DOHH2 (cell line): ENCODE results near the gene PTPRS.
A peak's percentile ranks its signal among the peaks of the same experiment; 100 is the strongest.

Source experiments
- H3F3A ChIP-seq: fragments of 200-600 bp; sonication (generic), shearing (Covaris generic); 2 replicates; pipeline ENCODE4 v1.6.0; 2016; ENCODE audit warnings: antibody characterized with exemption, mild to moderate bottlenecking; ENCODE audit not compliant: control insufficient read depth, insufficient read depth
- H3K27ac ChIP-seq: fragments of 200-600 bp; sonication (generic); 2 replicates; pipeline ENCODE4 v1.5.1; 2014; ENCODE audit warnings: low read depth, mild to moderate bottlenecking, low read length, moderate library complexity
- H3K27me3 ChIP-seq: fragments of 200-600 bp; sonication (generic); 2 replicates; pipeline ENCODE4 v1.6.1; 2014; ENCODE audit warnings: mild to moderate bottlenecking, low read length, mixed read lengths; ENCODE audit not compliant: control insufficient read depth
- H3K36me3 ChIP-seq: fragments of 200-600 bp; sonication (generic); 2 replicates; pipeline ENCODE4 v1.6.1; 2014; ENCODE audit warnings: mild to moderate bottlenecking, low read length, moderate library complexity, mixed read lengths; ENCODE audit not compliant: control insufficient read depth
- H3K4me1 ChIP-seq: fragments of 200-600 bp; sonication (generic); 2 replicates; pipeline ENCODE4 v1.6.1; 2014; ENCODE audit warnings: mild to moderate bottlenecking, low read length, mixed read lengths; ENCODE audit not compliant: control insufficient read depth
- H3K4me2 ChIP-seq: fragments of 200-600 bp; sonication (generic); 2 replicates; pipeline ENCODE4 v1.6.0; 2014; ENCODE audit warnings: mild to moderate bottlenecking, low read length, moderate library complexity
- H3K4me3 ChIP-seq: fragments of 200-600 bp; sonication (generic); 2 replicates; pipeline ENCODE4 v1.5.1; 2014; ENCODE audit warnings: mild to moderate bottlenecking, low read length, mixed read lengths
- H3K79me2 ChIP-seq: fragments of 200-600 bp; sonication (generic); 2 replicates; pipeline ENCODE4 v1.6.1; 2014; ENCODE audit warnings: mild to moderate bottlenecking, low read length, mixed read lengths; ENCODE audit not compliant: control insufficient read depth
- H3K9me2 ChIP-seq: fragments of 200-600 bp; sonication (generic); replicated peaks from 2 replicates; pipeline ENCODE4 v1.6.1; 2014; ENCODE audit warnings: mild to moderate bottlenecking, low read length, mixed read lengths; ENCODE audit not compliant: control insufficient read depth
- H3K9me3 ChIP-seq: fragments of 200-600 bp; sonication (generic); 2 replicates; pipeline ENCODE4 v1.6.1; 2014; ENCODE audit warnings: antibody characterized with exemption, low read length, mixed read lengths; ENCODE audit not compliant: control insufficient read depth, insufficient read depth
- H4K20me1 ChIP-seq: fragments of 200-600 bp; sonication (generic); 2 replicates; pipeline ENCODE4 v1.6.0; 2014; ENCODE audit warnings: low read depth, mild to moderate bottlenecking, antibody characterized with exemption, low read length, moderate library complexity; ENCODE audit not compliant: control insufficient read depth, insufficient read depth
- EZH2phosphoT487 ChIP-seq: fragments of 200-600 bp; sonication (generic); IDR thresholded peaks from 2 replicates; pipeline ENCODE4 v1.6.1; 2017; ENCODE audit warnings: borderline replicate concordance, mild to moderate bottlenecking, antibody characterized with exemption, low read length, moderate library complexity, mixed read lengths
- TF ChIP-seq, protein P1 (sequence below): fragments of 200-600 bp; sonication (generic); IDR thresholded peaks from one replicate; pipeline ENCODE4 v1.5.1; 2014; ENCODE audit warnings: antibody characterized with exemption, mild to moderate bottlenecking, low read depth, low read length; ENCODE audit not compliant: poor library complexity, severe bottlenecking

PTPRS gene

DNA sequence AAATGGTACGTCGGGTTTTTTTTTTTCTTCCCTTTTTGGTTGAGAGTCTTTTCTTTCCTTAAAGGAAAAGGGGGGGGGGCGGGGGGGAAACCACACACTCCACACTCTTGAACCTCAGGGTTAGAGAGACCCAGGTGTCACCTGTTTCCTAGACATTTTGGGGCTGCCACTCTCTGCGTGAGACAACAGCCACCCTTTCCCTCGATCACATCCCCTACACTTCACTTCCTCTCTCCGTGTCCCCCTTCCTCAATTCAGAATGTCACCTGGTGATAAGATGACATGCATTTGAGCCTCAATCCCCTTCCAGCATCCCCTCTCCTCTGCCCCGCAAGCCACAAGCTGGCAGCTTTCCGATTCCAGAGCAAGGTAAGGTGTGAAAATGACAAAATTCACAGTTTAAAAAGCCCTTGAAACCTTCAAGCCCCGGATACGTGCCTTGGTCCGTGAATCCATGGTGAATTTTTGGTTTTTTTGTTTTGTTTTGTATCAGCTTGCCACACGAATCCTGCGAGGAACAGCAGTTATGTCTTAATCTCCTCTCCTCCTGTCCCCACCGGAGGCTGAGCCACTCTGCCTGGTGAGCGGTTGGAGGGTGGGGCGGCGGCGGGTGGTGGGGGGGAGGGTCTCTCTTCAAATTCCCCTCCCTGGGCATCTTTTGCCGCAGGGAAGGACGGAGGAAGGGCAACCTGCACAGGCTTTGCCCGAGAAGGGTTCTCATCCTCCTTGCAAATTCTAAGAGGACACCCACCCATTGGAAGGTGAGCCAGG, 4.2 kb downstream of the PTPRS start:
- TF ChIP-seq, protein P1, sequence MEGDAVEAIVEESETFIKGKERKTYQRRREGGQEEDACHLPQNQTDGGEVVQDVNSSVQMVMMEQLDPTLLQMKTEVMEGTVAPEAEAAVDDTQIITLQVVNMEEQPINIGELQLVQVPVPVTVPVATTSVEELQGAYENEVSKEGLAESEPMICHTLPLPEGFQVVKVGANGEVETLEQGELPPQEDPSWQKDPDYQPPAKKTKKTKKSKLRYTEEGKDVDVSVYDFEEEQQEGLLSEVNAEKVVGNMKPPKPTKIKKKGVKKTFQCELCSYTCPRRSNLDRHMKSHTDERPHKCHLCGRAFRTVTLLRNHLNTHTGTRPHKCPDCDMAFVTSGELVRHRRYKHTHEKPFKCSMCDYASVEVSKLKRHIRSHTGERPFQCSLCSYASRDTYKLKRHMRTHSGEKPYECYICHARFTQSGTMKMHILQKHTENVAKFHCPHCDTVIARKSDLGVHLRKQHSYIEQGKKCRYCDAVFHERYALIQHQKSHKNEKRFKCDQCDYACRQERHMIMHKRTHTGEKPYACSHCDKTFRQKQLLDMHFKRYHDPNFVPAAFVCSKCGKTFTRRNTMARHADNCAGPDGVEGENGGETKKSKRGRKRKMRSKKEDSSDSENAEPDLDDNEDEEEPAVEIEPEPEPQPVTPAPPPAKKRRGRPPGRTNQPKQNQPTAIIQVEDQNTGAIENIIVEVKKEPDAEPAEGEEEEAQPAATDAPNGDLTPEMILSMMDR = no peak
- no peak for TF ChIP-seq EZH2phosphoT487
- Histone ChIP-seq H3K4me3 (no peak overlapping the region), H3K4me1 (peaks cover 33% of the 10 kb centered on the region), H3K36me3 (no peaks in the 10 kb centered on the region), H3K9me2 (no peaks in the 10 kb centered on the region), H4K20me1 (peaks cover 5% of the 10 kb centered on the region; the same call in 1 of the 2 replicates), H3K4me2 (no peak overlapping the region), H3K79me2 (no peaks in the 10 kb centered on the region), H3F3A (no peaks in the 10 kb centered on the region), H3K27ac (no peak overlapping the region), H3K9me3 (no peaks in the 10 kb centered on the region), H3K27me3 (peaks cover 59% of the 10 kb centered on the region)

DNA sequence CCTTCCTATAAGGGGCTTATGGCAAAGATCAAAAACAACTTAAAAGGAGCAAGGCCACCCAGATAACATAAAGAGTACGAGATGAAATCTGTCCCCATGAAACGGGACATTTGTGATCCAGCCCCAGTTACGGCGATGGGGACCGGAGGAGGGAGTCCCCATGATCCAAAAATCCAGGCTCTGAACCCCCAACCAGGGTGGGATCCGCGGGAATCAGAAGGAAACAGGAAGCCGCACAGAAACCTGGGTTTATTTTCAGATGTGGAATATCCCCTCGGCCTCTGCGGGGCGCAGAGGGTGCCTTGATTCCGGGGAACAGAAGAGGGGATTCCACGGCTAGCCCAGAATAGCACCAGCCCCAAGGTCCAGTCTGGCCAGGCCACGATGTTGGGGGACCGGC, 5.0 kb downstream of the PTPRS start:
- H3K36me3 ChIP-seq = no peaks in the 10 kb centered on the region
- H3K27me3 ChIP-seq = peaks cover 60% of the 10 kb centered on the region
- H3F3A ChIP-seq = no peaks in the 10 kb centered on the region
- H3K9me3 ChIP-seq = no peaks in the 10 kb centered on the region
- H3K4me2 ChIP-seq = peak overlapping the region; percentile 20; the same call in 1 of the 2 replicates
- no peaks in the 10 kb centered on the region for H3K9me2 ChIP-seq
- no peak overlapping the region for H3K4me3 ChIP-seq
- TF ChIP-seq EZH2phosphoT487 = no peak
- TF ChIP-seq, protein P1 = no peak
- H3K27ac ChIP-seq = no peak overlapping the region
- peaks cover 5% of the 10 kb centered on the region; the same call in 1 of the 2 replicates for H4K20me1 ChIP-seq
- H3K4me1 ChIP-seq = peaks cover 33% of the 10 kb centered on the region
- no peaks in the 10 kb centered on the region for H3K79me2 ChIP-seq

DNA sequence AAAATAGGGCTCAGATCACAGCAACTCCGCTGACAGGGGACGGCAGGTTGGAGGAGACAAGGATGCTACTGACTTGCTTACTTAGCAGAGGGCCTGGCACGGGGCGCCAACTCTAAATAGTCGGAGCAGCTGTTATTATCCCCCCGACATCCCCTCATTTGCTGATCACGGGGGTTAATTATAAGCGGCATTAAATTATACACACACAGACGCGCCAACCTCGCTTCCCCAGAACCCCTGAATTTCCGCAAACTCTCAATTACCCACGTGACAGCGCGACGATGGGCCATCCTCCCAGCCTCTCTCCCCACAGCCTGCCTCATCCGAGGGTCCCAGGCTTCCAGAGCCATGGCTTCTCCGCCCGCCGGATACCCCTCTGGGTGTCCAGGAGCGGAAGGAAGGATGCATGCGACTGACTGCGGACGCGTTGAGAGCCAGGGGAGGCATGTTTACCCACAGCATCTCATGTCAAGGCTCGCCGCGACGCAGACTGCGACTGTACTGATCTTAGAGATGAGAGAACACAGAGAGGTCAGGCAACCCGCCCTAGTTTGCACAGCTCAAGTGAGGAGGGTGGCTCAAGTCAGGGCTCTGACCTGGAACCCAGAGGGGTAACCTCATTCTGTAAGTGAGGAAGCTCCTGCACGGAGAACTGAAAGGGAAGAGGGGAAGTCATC, 5.7 kb downstream of the PTPRS start:
- Histone ChIP-seq H3K79me2 (no peaks in the 10 kb centered on the region), H4K20me1 (peaks cover 5% of the 10 kb centered on the region; the same call in 1 of the 2 replicates), H3K4me2 (no peak overlapping the region), H3K4me1 (peaks cover 33% of the 10 kb centered on the region), H3K36me3 (no peaks in the 10 kb centered on the region), H3K27me3 (peaks cover 63% of the 10 kb centered on the region), H3F3A (no peaks in the 10 kb centered on the region), H3K4me3 (no peak overlapping the region), H3K9me2 (no peaks in the 10 kb centered on the region), H3K27ac (no peak overlapping the region), H3K9me3 (no peaks in the 10 kb centered on the region)
- TF ChIP-seq, protein P1 = no peak
- no peak for TF ChIP-seq EZH2phosphoT487
